Measurements from ENCODE around the gene CHRNE.
"Not testable (repeated sequence)": the region's sequence is repeated elsewhere in the genome, so short reads cannot be mapped to it uniquely, and the experiment has no call there.

CHRNE gene

GRCh38 chr17:4870855-4871254 is 32.0 kb downstream of the CHRNE start:
- H2BK5ac ChIP-seq (ENCODE audit: low read length): no peak overlapping the region
- no peak for DNase-seq
- H3K23ac ChIP-seq (ENCODE audit: low read length): no peak overlapping the region
- no peak overlapping the region for H4K8ac ChIP-seq (ENCODE audit: low read depth, low read length)
- H3K4me2 ChIP-seq (ENCODE audit: low read length): no peak overlapping the region
- no peak overlapping the region for H3K4me3 ChIP-seq (ENCODE audit: low read length)
- no peaks in the 10 kb centered on the region for H3K36me3 ChIP-seq (ENCODE audit: control insufficient read depth, insufficient read depth, low read length)
- H2BK15ac ChIP-seq (replicated peaks; ENCODE audit: low read depth): no peak overlapping the region
- H3K9ac ChIP-seq (ENCODE audit: low read length): no peak overlapping the region
- no CpG with 5 or more reads among the region's 2 CpGs for WGBS (ENCODE audit: extremely low coverage, insufficient coverage, low lambda C conversion rate)
- no peaks in the 10 kb centered on the region for H3K4me1 ChIP-seq (ENCODE audit: control insufficient read depth, low read depth, low read length)
- H2AK5ac ChIP-seq (ENCODE audit: low read length): no peak overlapping the region
- H2BK120ac ChIP-seq (ENCODE audit: low read depth, low read length): no peak overlapping the region
- no peaks in the 10 kb centered on the region for H3K79me2 ChIP-seq (ENCODE audit: control insufficient read depth, insufficient read depth, low read length)
- no peaks in the 10 kb centered on the region for H3K79me1 ChIP-seq (ENCODE audit: low read length)
- H3K56ac ChIP-seq (ENCODE audit: low read length): no peak overlapping the region
- H3K18ac ChIP-seq (ENCODE audit: low read length): no peak overlapping the region
- no peak overlapping the region for H3K4ac ChIP-seq (ENCODE audit: low read depth, low read length)
- no peaks in the 10 kb centered on the region for H3K27me3 ChIP-seq (ENCODE audit: insufficient read depth, low read length, poor library complexity)
- H3K27ac ChIP-seq (ENCODE audit: low read depth, low read length): no peak overlapping the region
- H4K5ac ChIP-seq (ENCODE audit: low read length): no peak overlapping the region

GRCh38 chr17:4869058-4869998 is 33.6 kb downstream of the CHRNE start:
- not testable (repeated sequence) for DNase-seq; H3K4me1 ChIP-seq (ENCODE audit: control insufficient read depth, low read depth, low read length); H2BK15ac ChIP-seq (replicated peaks; ENCODE audit: low read depth); H3K27ac ChIP-seq (ENCODE audit: low read depth, low read length); H4K5ac ChIP-seq (ENCODE audit: low read length); H3K4me2 ChIP-seq (ENCODE audit: low read length); H3K18ac ChIP-seq (ENCODE audit: low read length); H3K9ac ChIP-seq (ENCODE audit: low read length); H3K27me3 ChIP-seq (ENCODE audit: insufficient read depth, low read length, poor library complexity); H2AK5ac ChIP-seq (ENCODE audit: low read length); H2BK5ac ChIP-seq (ENCODE audit: low read length); H3K79me1 ChIP-seq (ENCODE audit: low read length); H4K8ac ChIP-seq (ENCODE audit: low read depth, low read length); H3K4me3 ChIP-seq (ENCODE audit: low read length); H3K56ac ChIP-seq (ENCODE audit: low read length); H3K79me2 ChIP-seq (ENCODE audit: control insufficient read depth, insufficient read depth, low read length); H3K4ac ChIP-seq (ENCODE audit: low read depth, low read length); H3K23ac ChIP-seq (ENCODE audit: low read length); H2BK120ac ChIP-seq (ENCODE audit: low read depth, low read length); H3K36me3 ChIP-seq (ENCODE audit: control insufficient read depth, insufficient read depth, low read length)
- WGBS (ENCODE audit: extremely low coverage, insufficient coverage, low lambda C conversion rate): no CpG with 5 or more reads among the region's 22 CpGs

- H3K4me2 ChIP-seq (ENCODE audit: low read length); H3K27me3 ChIP-seq (ENCODE audit: insufficient read depth, low read length, poor library complexity); DNase-seq; H4K5ac ChIP-seq (ENCODE audit: low read length); H3K79me2 ChIP-seq (ENCODE audit: control insufficient read depth, insufficient read depth, low read length); H2AK5ac ChIP-seq (ENCODE audit: low read length); H3K79me1 ChIP-seq (ENCODE audit: low read length); H3K4ac ChIP-seq (ENCODE audit: low read depth, low read length); H2BK5ac ChIP-seq (ENCODE audit: low read length); H3K9ac ChIP-seq (ENCODE audit: low read length); H3K4me3 ChIP-seq (ENCODE audit: low read length); H3K23ac ChIP-seq (ENCODE audit: low read length); H3K4me1 ChIP-seq (ENCODE audit: control insufficient read depth, low read depth, low read length); H2BK15ac ChIP-seq (replicated peaks; ENCODE audit: low read depth); H4K8ac ChIP-seq (ENCODE audit: low read depth, low read length); H3K27ac ChIP-seq (ENCODE audit: low read depth, low read length); H2BK120ac ChIP-seq (ENCODE audit: low read depth, low read length); H3K18ac ChIP-seq (ENCODE audit: low read length); H3K36me3 ChIP-seq (ENCODE audit: control insufficient read depth, insufficient read depth, low read length); H3K56ac ChIP-seq (ENCODE audit: low read length): not testable (repeated sequence)
- no CpG with 5 or more reads among the region's 5 CpGs for WGBS (ENCODE audit: extremely low coverage, insufficient coverage, low lambda C conversion rate)
These were observed 35.4 kb downstream of the CHRNE start for GRCh38 chr17:4867535-4867934.

GRCh38 chr17:4863321-4863720 is 39.6 kb downstream of the CHRNE start:
- no peak overlapping the region for H2BK15ac ChIP-seq (replicated peaks; ENCODE audit: low read depth)
- peaks cover 2% of the 10 kb centered on the region for H3K79me1 ChIP-seq (ENCODE audit: low read length)
- H3K4me2 ChIP-seq (ENCODE audit: low read length): no peak overlapping the region
- no peak overlapping the region for H3K9ac ChIP-seq (ENCODE audit: low read length)
- DNase-seq: no peak
- H3K79me2 ChIP-seq (ENCODE audit: control insufficient read depth, insufficient read depth, low read length): no peaks in the 10 kb centered on the region
- H3K18ac ChIP-seq (ENCODE audit: low read length): no peak overlapping the region
- no peak overlapping the region for H2AK5ac ChIP-seq (ENCODE audit: low read length)
- peaks cover 12% of the 10 kb centered on the region for H3K4me1 ChIP-seq (ENCODE audit: control insufficient read depth, low read depth, low read length)
- H4K5ac ChIP-seq (ENCODE audit: low read length): no peak overlapping the region
- H3K36me3 ChIP-seq (ENCODE audit: control insufficient read depth, insufficient read depth, low read length): no peaks in the 10 kb centered on the region
- no peak overlapping the region for H2BK120ac ChIP-seq (ENCODE audit: low read depth, low read length)
- no CpG with 5 or more reads among the region's 1 CpG for WGBS (ENCODE audit: extremely low coverage, insufficient coverage, low lambda C conversion rate)
- H3K56ac ChIP-seq (ENCODE audit: low read length): no peak overlapping the region
- no peak overlapping the region for H3K4ac ChIP-seq (ENCODE audit: low read depth, low read length)
- no peak overlapping the region for H3K27ac ChIP-seq (ENCODE audit: low read depth, low read length)
- H4K8ac ChIP-seq (ENCODE audit: low read depth, low read length): peak overlapping the region; percentile 16
- no peak overlapping the region for H3K23ac ChIP-seq (ENCODE audit: low read length)
- H3K4me3 ChIP-seq (ENCODE audit: low read length): no peak overlapping the region
- H2BK5ac ChIP-seq (ENCODE audit: low read length): no peak overlapping the region
- H3K27me3 ChIP-seq (ENCODE audit: insufficient read depth, low read length, poor library complexity): no peaks in the 10 kb centered on the region

- no peak overlapping the region for H3K18ac ChIP-seq (ENCODE audit: low read length)
- H3K36me3 ChIP-seq (ENCODE audit: control insufficient read depth, insufficient read depth, low read length): no peaks in the 10 kb centered on the region
- no peak overlapping the region for H3K27ac ChIP-seq (ENCODE audit: low read depth, low read length)
- WGBS (ENCODE audit: extremely low coverage, insufficient coverage, low lambda C conversion rate): no CpG with 5 or more reads among the region's 4 CpGs
- no peaks in the 10 kb centered on the region for H3K27me3 ChIP-seq (ENCODE audit: insufficient read depth, low read length, poor library complexity)
- H2BK5ac ChIP-seq (ENCODE audit: low read length): no peak overlapping the region
- no peak overlapping the region for H3K9ac ChIP-seq (ENCODE audit: low read length)
- H3K4me1 ChIP-seq (ENCODE audit: control insufficient read depth, low read depth, low read length): peaks cover 15% of the 10 kb centered on the region
- H3K23ac ChIP-seq (ENCODE audit: low read length): no peak overlapping the region
- H3K79me2 ChIP-seq (ENCODE audit: control insufficient read depth, insufficient read depth, low read length): no peaks in the 10 kb centered on the region
- no peak overlapping the region for H2BK15ac ChIP-seq (replicated peaks; ENCODE audit: low read depth)
- H3K56ac ChIP-seq (ENCODE audit: low read length): no peak overlapping the region
- no peak overlapping the region for H2BK120ac ChIP-seq (ENCODE audit: low read depth, low read length)
- H3K4me3 ChIP-seq (ENCODE audit: low read length): no peak overlapping the region
- H4K5ac ChIP-seq (ENCODE audit: low read length): no peak overlapping the region
- DNase-seq: no peak
- H2AK5ac ChIP-seq (ENCODE audit: low read length): no peak overlapping the region
- H3K79me1 ChIP-seq (ENCODE audit: low read length): peaks cover 2% of the 10 kb centered on the region
- H4K8ac ChIP-seq (ENCODE audit: low read depth, low read length): no peak overlapping the region
- no peak overlapping the region for H3K4ac ChIP-seq (ENCODE audit: low read depth, low read length)
- no peak overlapping the region for H3K4me2 ChIP-seq (ENCODE audit: low read length)
These were observed 40.2 kb downstream of the CHRNE start for GRCh38 chr17:4862720-4863119.

GRCh38 chr17:4861052-4861451 is 41.8 kb downstream of the CHRNE start:
- no peaks in the 10 kb centered on the region for H3K36me3 ChIP-seq (ENCODE audit: control insufficient read depth, insufficient read depth, low read length)
- no peaks in the 10 kb centered on the region for H3K79me2 ChIP-seq (ENCODE audit: control insufficient read depth, insufficient read depth, low read length)
- H3K18ac ChIP-seq (ENCODE audit: low read length): no peak overlapping the region
- H2BK120ac ChIP-seq (ENCODE audit: low read depth, low read length): no peak overlapping the region
- no peaks in the 10 kb centered on the region for H3K27me3 ChIP-seq (ENCODE audit: insufficient read depth, low read length, poor library complexity)
- no peak overlapping the region for H3K4me2 ChIP-seq (ENCODE audit: low read length)
- H3K9ac ChIP-seq (ENCODE audit: low read length): no peak overlapping the region
- no peak overlapping the region for H4K5ac ChIP-seq (ENCODE audit: low read length)
- no peak overlapping the region for H2AK5ac ChIP-seq (ENCODE audit: low read length)
- H2BK15ac ChIP-seq (replicated peaks; ENCODE audit: low read depth): no peak overlapping the region
- H3K4me3 ChIP-seq (ENCODE audit: low read length): no peak overlapping the region
- no peak overlapping the region for H3K27ac ChIP-seq (ENCODE audit: low read depth, low read length)
- H3K79me1 ChIP-seq (ENCODE audit: low read length): peaks cover 2% of the 10 kb centered on the region
- H3K56ac ChIP-seq (ENCODE audit: low read length): no peak overlapping the region
- no peak overlapping the region for H3K4ac ChIP-seq (ENCODE audit: low read depth, low read length)
- no peak overlapping the region for H4K8ac ChIP-seq (ENCODE audit: low read depth, low read length)
- H3K4me1 ChIP-seq (ENCODE audit: control insufficient read depth, low read depth, low read length): peaks cover 18% of the 10 kb centered on the region
- no peak overlapping the region for H2BK5ac ChIP-seq (ENCODE audit: low read length)
- H3K23ac ChIP-seq (ENCODE audit: low read length): no peak overlapping the region
- WGBS (ENCODE audit: extremely low coverage, insufficient coverage, low lambda C conversion rate): no CpG with 5 or more reads among the region's 16 CpGs
- no peak for DNase-seq
